ENCODE data around the gene THSD7B.
A peak's percentile ranks its signal among the peaks of the same experiment; 100 is the strongest.

The THSD7B gene

GRCh38 chr2:137118140-137118539 lies 352.8 kb downstream of the THSD7B start:
- TF ChIP-seq, protein P1, sequence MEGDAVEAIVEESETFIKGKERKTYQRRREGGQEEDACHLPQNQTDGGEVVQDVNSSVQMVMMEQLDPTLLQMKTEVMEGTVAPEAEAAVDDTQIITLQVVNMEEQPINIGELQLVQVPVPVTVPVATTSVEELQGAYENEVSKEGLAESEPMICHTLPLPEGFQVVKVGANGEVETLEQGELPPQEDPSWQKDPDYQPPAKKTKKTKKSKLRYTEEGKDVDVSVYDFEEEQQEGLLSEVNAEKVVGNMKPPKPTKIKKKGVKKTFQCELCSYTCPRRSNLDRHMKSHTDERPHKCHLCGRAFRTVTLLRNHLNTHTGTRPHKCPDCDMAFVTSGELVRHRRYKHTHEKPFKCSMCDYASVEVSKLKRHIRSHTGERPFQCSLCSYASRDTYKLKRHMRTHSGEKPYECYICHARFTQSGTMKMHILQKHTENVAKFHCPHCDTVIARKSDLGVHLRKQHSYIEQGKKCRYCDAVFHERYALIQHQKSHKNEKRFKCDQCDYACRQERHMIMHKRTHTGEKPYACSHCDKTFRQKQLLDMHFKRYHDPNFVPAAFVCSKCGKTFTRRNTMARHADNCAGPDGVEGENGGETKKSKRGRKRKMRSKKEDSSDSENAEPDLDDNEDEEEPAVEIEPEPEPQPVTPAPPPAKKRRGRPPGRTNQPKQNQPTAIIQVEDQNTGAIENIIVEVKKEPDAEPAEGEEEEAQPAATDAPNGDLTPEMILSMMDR (IDR thresholded peaks at IDR 0.05; ENCODE audit: control insufficient read depth, insufficient read depth, low read depth, low read length, missing control alignments), result no peak
- DNase-seq (ENCODE audit: low read depth), result no peak
- H3K4me3 ChIP-seq (ENCODE audit: control insufficient read depth, low read depth, low read length), result no peak overlapping the region

GRCh38 chr2:137123226-137123625 lies 357.9 kb downstream of the THSD7B start:
- TF ChIP-seq, protein P1 (IDR thresholded peaks at IDR 0.05; ENCODE audit: control insufficient read depth, insufficient read depth, low read depth, low read length, missing control alignments), result no peak
- DNase-seq (ENCODE audit: low read depth), result peak; percentile 21

GRCh38 chr2:137133225-137133624 lies 367.9 kb downstream of the THSD7B start:
- DNase-seq (ENCODE audit: low read depth), result no peak

More at GRCh38 chr2:137123226-137123625, 357.9 kb downstream of the THSD7B start:
- no peak overlapping the region for H3K4me3 ChIP-seq (ENCODE audit: control insufficient read depth, low read depth, low read length)

GRCh38 chr2:137138263-137138662 lies 372.9 kb downstream of the THSD7B start:
- TF ChIP-seq, protein P1 (IDR thresholded peaks at IDR 0.05; ENCODE audit: control insufficient read depth, insufficient read depth, low read depth, low read length, missing control alignments), result no peak

More at GRCh38 chr2:137133225-137133624, 367.9 kb downstream of the THSD7B start:
- TF ChIP-seq, protein P1 (IDR thresholded peaks at IDR 0.05; ENCODE audit: control insufficient read depth, insufficient read depth, low read depth, low read length, missing control alignments), result no peak
- no peak overlapping the region for H3K4me3 ChIP-seq (ENCODE audit: control insufficient read depth, low read depth, low read length)

GRCh38 chr2:137151731-137152130 lies 386.4 kb downstream of the THSD7B start:
- H3K4me3 ChIP-seq (ENCODE audit: control insufficient read depth, low read depth, low read length), result no peak overlapping the region
- DNase-seq (ENCODE audit: low read depth), result no peak
- TF ChIP-seq, protein P1 (IDR thresholded peaks at IDR 0.05; ENCODE audit: control insufficient read depth, insufficient read depth, low read depth, low read length, missing control alignments), result no peak

More at GRCh38 chr2:137138263-137138662, 372.9 kb downstream of the THSD7B start:
- DNase-seq (ENCODE audit: low read depth), result no peak
- no peak overlapping the region for H3K4me3 ChIP-seq (ENCODE audit: control insufficient read depth, low read depth, low read length)

GRCh38 chr2:137154946-137155345 lies 389.6 kb downstream of the THSD7B start:
- H3K4me3 ChIP-seq (ENCODE audit: control insufficient read depth, low read depth, low read length), result no peak overlapping the region
- TF ChIP-seq, protein P1 (IDR thresholded peaks at IDR 0.05; ENCODE audit: control insufficient read depth, insufficient read depth, low read depth, low read length, missing control alignments), result no peak
- DNase-seq (ENCODE audit: low read depth), result no peak

Data from AG09309 (cell line).